NCI-H526 (cell line): Measurements from ENCODE around the gene ATOSA.
A peak's percentile ranks its signal among the peaks of the same experiment; 100 is the strongest.

ENCODE experiments used
- DNase-seq, 2 experiments: peaks; one replicate each; lab custom pipeline; 2025; lab: John Stamatoyannopoulos, UW

ATOSA gene

DNA sequence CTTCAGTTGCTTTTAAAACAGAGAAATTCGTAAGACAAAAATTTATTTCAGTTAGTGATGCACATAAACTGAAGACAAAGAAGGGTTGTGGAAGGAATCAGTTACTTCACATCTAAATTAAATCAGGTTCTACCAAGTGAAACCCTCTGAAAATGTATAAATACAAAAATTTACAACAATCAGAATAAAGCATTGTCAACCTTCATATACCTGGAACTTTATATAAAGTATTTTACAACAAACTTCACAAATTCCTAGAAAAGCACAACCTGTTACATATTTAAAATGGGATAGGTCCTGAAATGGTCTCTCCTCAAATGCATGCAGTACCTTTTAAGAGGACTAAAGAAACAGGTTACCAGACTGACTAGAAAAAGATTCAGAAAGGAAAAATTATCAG lies 26.9 kb downstream of the ATOSA start:
- DNase-seq: no peak

GRCh38 chr15:52651868-52652267 lies 27.3 kb downstream of the ATOSA start:
- DNase-seq: peak; percentile 93 to 94

DNA sequence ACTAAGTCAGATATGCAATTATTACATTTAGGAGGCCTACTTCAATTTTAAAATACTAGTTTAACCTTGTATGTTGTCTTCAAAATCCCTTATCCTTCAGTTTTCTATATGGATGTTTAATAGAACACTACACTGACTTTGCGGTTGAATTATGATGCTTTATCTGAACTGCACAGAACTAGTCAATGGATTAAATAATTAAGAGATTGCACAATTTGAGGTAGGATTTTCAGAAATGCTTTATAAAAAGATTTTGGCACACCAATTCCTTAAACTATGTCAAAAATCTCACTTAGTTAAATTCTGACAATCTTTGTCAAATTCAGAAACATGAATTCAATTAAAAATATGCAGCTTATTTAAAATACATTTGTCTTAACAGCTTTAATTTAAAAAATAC lies 28.1 kb downstream of the ATOSA start:
- no peak for DNase-seq

GRCh38 chr15:52649686-52650085 lies 29.5 kb downstream of the ATOSA start:
- DNase-seq: no peak

GRCh38 chr15:52645916-52646315 lies 33.3 kb downstream of the ATOSA start:
- DNase-seq: no peak

DNA sequence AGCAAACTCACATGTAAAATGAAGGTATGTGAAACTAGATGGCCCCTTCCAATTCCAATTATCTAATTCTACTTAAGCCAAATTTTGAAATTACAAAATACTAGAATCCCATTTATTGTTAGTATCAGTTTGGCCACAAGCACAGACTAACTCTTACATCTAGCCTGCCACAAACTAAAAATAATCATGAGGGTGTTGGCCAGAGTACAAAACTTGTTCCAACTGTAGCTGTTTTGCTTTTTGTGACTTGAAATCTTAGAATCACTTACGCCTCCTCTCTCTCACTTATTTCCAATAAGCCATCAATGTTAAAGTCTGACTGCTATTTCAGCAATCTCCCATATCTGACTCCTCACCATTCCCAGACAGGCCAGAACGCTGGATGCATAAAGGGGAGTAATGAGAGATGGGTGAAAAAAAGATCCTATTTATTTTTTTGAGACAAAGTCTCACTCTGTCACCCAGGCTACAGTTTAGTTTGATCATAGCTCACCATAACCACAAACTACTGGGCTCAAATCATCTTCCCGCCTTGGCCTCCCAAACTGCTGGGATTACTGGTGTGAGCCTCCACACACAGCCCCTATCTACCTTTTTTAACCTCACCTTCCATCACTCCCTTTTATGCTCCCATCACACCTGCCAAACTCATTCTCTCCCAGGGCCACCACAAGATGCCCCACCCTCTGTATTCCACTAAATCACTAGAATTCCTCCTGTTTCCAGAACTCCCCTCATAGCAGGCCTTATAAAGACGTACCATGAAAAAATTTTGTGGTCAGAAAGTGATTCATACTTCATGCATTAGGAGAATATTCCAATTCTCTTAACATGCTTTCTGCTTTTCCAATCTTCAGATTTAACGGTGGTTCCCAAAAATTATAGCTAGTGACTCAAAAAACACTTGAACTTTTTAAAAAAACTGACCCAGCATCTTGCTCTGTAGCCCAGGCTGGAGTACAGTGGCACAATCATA lies 36.5 kb downstream of the ATOSA start:
- DNase-seq: no peak

- DNase-seq: no peak
These were observed 42.7 kb downstream of the ATOSA start for GRCh38 chr15:52636459-52636858.

DNA sequence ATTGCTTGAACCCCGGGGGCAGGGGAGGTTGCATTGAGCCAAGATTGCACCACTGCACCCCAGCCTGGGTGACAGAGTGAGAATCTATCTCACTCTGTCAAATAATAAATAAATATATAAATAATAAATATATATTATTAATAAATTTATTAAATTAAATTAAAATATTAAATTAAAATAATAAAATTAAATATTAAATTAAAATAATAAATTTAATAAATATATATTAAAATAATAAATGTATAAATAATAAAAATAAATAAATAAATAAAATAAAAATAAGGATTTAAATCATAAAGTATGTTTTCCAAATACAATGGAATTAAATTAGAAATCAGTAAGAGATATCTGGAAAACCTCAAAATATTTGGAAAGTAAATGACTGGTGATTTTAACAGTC lies 43.3 kb downstream of the ATOSA start:
- DNase-seq: no peak
